Measurements from ENCODE around the gene LRMDA. TPM values are rescaled to one million over a fixed set of nuclear protein-coding genes. Genes with fewer than 3 reads are reported as not detected.

Gene LRMDA
- total and polyA plus RNA-seq, 2 donors from 2014 or later: 23.2 to 48.6 TPM

DNA sequence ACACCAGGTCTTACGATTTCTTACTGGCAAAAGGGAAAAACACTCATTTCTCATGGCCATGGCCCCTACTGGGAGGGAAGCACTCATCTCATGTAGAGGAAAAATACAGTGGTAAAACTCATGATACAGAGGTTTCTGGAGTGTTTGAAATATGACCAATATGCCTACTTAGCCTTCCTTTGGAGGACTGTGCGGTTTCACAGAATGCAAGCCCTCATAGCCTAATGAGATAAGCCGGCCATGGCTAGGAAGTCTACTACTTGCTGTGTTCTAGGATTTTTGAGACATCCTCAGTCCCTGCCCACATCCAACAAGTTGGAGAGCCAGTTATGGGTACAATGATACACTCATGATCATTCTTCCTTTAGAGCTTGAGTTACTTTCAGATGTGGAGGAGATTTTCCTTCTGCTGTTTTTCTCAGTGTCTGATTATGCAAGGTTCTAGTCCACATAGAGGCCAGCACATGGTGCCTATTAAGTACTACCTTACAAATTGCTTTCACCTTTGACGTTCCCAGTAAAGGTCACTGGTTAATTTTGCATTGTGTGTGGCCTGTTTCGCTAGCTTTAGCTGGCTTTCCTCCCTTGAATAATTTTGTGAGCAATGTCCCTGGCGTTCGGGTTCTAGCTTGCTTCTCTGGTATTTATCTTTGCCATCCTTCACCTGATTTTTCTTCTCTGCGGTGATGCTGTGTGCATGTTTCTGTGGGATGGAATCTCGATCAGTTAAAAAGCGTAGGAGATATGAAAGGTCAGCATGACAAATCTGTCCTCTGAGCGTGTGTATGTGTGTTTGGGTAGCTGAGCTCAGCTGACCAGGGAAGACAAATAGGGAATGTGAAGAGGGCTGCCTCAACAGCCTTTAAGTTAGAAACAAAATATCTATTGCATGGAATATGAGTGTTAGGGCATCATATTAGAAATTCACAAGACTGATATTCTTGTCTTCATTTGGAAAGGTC is 295.4 kb downstream of the LRMDA start:
- DNase-seq (no peak), FAIRE-seq (no peak)
- TF ChIP-seq, protein P1, sequence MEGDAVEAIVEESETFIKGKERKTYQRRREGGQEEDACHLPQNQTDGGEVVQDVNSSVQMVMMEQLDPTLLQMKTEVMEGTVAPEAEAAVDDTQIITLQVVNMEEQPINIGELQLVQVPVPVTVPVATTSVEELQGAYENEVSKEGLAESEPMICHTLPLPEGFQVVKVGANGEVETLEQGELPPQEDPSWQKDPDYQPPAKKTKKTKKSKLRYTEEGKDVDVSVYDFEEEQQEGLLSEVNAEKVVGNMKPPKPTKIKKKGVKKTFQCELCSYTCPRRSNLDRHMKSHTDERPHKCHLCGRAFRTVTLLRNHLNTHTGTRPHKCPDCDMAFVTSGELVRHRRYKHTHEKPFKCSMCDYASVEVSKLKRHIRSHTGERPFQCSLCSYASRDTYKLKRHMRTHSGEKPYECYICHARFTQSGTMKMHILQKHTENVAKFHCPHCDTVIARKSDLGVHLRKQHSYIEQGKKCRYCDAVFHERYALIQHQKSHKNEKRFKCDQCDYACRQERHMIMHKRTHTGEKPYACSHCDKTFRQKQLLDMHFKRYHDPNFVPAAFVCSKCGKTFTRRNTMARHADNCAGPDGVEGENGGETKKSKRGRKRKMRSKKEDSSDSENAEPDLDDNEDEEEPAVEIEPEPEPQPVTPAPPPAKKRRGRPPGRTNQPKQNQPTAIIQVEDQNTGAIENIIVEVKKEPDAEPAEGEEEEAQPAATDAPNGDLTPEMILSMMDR (IDR thresholded peaks at IDR 0.05; ENCODE audit: borderline replicate concordance, extremely low read depth, insufficient read depth): no peak
- Histone ChIP-seq H3K27me3 (ENCODE audit: control insufficient read depth, insufficient read depth, low read length) (no peaks in the 10 kb centered on the region), H3K27ac (ENCODE audit: low read depth in 2 of 2, low read length in 2 of 2) (peak overlapping the region; percentile 44 to 66), H3K4me1 (ENCODE audit: control insufficient read depth in 2 of 3, insufficient read depth in 2 of 3, low read depth in 1 of 3, low read length in 3 of 3) (peaks cover 0 to 13% (median 11%) of the 10 kb centered on the region in 3 donors), H3K9ac (ENCODE audit: low read length in 3 of 3) (no peak overlapping the region), H3K9me3 (ENCODE audit: control insufficient read depth in 2 of 3, insufficient read depth in 1 of 3, low read length in 3 of 3) (no peaks in the 10 kb centered on the region), H3K36me3 (ENCODE audit: control insufficient read depth in 2 of 3, insufficient read depth in 3 of 3, low read length in 3 of 3) (no peaks in the 10 kb centered on the region), H3K4me3 (ENCODE audit: low read length in 3 of 3) (no peak overlapping the region)
- intact Hi-C loops (cut with DNase I): no loop called here

DNA sequence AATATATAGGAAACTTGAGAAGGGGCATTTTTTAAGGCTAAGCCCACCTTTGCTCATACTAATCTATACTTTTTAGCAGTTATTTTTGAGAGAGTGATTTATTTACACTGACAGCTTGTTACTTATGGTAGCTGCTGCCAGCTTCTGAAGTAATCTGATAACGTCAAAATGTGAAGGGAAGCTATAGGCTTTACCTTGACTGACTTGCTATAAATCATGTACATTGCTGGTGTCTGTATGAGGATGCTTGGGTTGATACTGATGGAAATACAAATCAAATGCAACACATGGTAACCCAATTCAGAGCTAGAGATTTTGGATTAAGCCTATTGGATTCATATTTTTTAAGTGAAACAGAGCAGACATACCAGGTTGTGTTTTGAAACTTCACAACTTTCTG is 299.4 kb downstream of the LRMDA start:
- Histone ChIP-seq H3K4me3 (ENCODE audit: low read length in 3 of 3) (no peak overlapping the region), H3K9ac (ENCODE audit: low read length in 3 of 3) (no peak overlapping the region), H3K4me1 (ENCODE audit: control insufficient read depth in 2 of 3, insufficient read depth in 2 of 3, low read depth in 1 of 3, low read length in 3 of 3) (peaks cover 0 to 12% (median 6%) of the 10 kb centered on the region in 3 donors), H3K9me3 (ENCODE audit: control insufficient read depth in 2 of 3, insufficient read depth in 1 of 3, low read length in 3 of 3) (no peaks in the 10 kb centered on the region), H3K27ac (ENCODE audit: low read depth in 2 of 2, low read length in 2 of 2) (no peak overlapping the region), H3K36me3 (ENCODE audit: control insufficient read depth in 2 of 3, insufficient read depth in 3 of 3, low read length in 3 of 3) (no peaks in the 10 kb centered on the region), H3K27me3 (ENCODE audit: control insufficient read depth, insufficient read depth, low read length) (no peaks in the 10 kb centered on the region)
- intact Hi-C loops (cut with DNase I): no loop called here
- TF ChIP-seq, protein P1 (IDR thresholded peaks at IDR 0.05; ENCODE audit: borderline replicate concordance, extremely low read depth, insufficient read depth): no peak
- FAIRE-seq: no peak
- DNase-seq: no peak

DNA sequence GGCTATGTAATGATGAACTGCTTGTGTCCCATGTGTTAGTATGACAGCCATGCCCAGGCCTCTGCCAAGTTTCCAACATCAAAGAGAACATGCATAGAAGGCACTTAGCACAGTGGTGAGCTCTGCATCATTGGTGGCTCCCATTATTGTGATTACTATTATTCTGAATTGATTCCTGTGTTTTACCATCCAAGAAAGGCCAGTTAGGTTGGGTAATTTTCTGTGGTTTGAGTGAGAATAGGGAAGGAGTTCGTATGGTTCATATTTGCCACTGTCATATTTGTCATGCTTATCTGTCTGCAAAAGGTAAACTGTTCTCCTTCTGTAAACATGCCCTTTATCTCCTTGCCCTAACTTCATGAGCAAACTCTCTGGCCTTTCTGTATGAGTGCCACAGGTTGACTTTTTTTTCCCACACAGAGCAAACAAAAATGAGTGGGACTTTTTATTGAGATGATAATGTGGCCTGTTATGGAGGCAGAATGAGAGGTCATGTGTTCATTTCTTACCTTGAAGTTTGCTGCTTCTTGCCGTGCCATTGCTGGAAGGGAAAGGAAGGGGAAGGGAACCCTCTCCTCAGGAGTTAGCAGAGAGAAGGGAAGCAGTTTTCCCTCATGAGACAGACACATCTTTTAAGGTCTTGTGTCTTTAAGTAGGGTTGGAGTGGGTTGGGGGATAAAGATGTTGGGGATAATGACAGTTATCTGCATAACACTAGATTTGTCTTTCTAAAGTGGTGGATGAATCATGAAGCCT is 301.9 kb downstream of the LRMDA start:
- DNase-seq (no peak), FAIRE-seq (no peak)
- H3K9ac ChIP-seq (ENCODE audit: low read length in 3 of 3): no peak overlapping the region
- no peaks in the 10 kb centered on the region for H3K36me3 ChIP-seq (ENCODE audit: control insufficient read depth in 2 of 3, insufficient read depth in 3 of 3, low read length in 3 of 3)
- no peak overlapping the region for H3K27ac ChIP-seq (ENCODE audit: low read depth in 2 of 2, low read length in 2 of 2)
- H3K27me3 ChIP-seq (ENCODE audit: control insufficient read depth, insufficient read depth, low read length): no peaks in the 10 kb centered on the region
- TF ChIP-seq, protein P1 (IDR thresholded peaks at IDR 0.05; ENCODE audit: borderline replicate concordance, extremely low read depth, insufficient read depth): no peak
- H3K4me3 ChIP-seq (ENCODE audit: low read length in 3 of 3): no peak overlapping the region
- intact Hi-C loops (cut with DNase I): no loop called here
- H3K9me3 ChIP-seq (ENCODE audit: control insufficient read depth in 2 of 3, insufficient read depth in 1 of 3, low read length in 3 of 3): no peaks in the 10 kb centered on the region
- no peaks in the 10 kb centered on the region for H3K4me1 ChIP-seq (ENCODE audit: control insufficient read depth in 2 of 3, insufficient read depth in 2 of 3, low read depth in 1 of 3, low read length in 3 of 3)
